SJSA1 (cell line): Measurements from ENCODE around the gene PRR15L. TPM values are rescaled to one million over a fixed set of nuclear protein-coding genes. Genes with fewer than 3 reads are reported as not detected.
"Not testable (repeated sequence)": the region's sequence is repeated elsewhere in the genome, so short reads cannot be mapped to it uniquely, and the experiment has no call there.

Source experiments
- DNase-seq, 2 experiments: peaks; one replicate each; pipeline ENCODE4 v3.0.0-alpha.2; 2015 to 2020; ENCODE audit warnings: low spot score in 2 of 2, low read depth in 1 of 2
- H3K27ac ChIP-seq: fragments of 250-450 bp; sonication (Bioruptor Pico); 2 replicates; pipeline ENCODE4 v1.5.1; 2020; ENCODE audit warnings: mild to moderate bottlenecking, moderate library complexity
- H3K27me3 ChIP-seq: fragments of 250-450 bp; sonication (Bioruptor Pico); replicated peaks from 2 replicates; pipeline ENCODE4 v1.5.1; 2020; ENCODE audit warnings: mild to moderate bottlenecking, moderate library complexity
- H3K36me3 ChIP-seq: fragments of 250-450 bp; sonication (Bioruptor Pico); 2 replicates; pipeline ENCODE4 v1.5.1; 2020; ENCODE audit warnings: mild to moderate bottlenecking
- H3K4me1 ChIP-seq: fragments of 250-450 bp; sonication (Bioruptor Pico); replicated peaks from 2 replicates; pipeline ENCODE4 v1.6.1; 2021; ENCODE audit warnings: mild to moderate bottlenecking
- H3K4me3 ChIP-seq: fragments of 250-450 bp; sonication (Bioruptor Pico); 2 replicates; pipeline ENCODE4 v1.5.1; 2020; ENCODE audit warnings: mild to moderate bottlenecking
- H3K9me3 ChIP-seq: fragments of 250-450 bp; sonication (Bioruptor Pico); replicated peaks from 2 replicates; pipeline ENCODE4 v1.5.1; 2020; ENCODE audit warnings: mild to moderate bottlenecking
- total RNA-seq: library from RNA; depleted of rRNA; stranded (reverse); fragments of >200 nt; shearing (Covaris generic); gene quantifications from 2 replicates; pipeline ENCODE4 v1.2.3, GENCODE V29; 2014

PRR15L gene
- total RNA-seq, 1 experiment from 2014 or later: not detected

DNA sequence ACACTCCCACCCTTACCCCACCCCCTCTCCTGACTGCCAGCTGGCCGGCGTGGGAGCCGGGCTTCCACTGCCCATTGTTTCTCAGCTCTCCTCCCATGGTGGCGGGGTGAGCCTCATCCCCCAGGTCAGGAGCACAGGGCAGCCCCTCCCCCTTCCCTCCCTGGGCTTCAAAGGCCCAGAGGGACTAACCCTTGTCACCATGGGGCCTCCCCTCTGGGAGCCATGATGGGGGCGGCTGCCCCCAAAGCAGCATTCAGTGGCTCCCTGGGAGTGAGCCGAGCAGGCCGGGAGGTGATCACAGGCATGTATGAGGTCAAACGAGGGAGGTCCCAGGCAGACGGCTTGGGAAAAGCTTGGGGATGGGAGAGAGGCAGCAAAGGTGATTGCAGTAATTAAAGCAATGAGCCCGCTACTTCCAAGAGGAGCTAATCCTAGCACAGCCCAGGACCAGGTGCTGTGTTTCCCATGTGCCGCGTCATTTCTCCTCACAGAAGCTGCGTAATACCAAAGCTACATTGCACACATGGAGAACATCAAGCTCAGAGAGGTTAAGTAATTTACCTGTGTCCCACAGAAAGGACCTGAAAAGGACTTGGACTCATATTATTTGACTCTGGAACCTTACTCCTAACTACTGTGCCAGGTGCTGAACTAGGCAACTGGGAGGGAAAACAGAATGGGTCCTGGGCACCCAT, 37.7 kb upstream of the PRR15L start:
- H3K27me3 ChIP-seq: 0 out of 2 replicates have a peak, but pooled peaks cover 3% of the 10 kb centered on the region
- no peaks in the 10 kb centered on the region for H3K9me3 ChIP-seq
- H3K27ac ChIP-seq: no peak overlapping the region
- no peak overlapping the region for H3K4me3 ChIP-seq
- H3K4me1 ChIP-seq: peaks cover 7% of the 10 kb centered on the region
- H3K36me3 ChIP-seq: no peaks in the 10 kb centered on the region
- no peak for DNase-seq

DNA sequence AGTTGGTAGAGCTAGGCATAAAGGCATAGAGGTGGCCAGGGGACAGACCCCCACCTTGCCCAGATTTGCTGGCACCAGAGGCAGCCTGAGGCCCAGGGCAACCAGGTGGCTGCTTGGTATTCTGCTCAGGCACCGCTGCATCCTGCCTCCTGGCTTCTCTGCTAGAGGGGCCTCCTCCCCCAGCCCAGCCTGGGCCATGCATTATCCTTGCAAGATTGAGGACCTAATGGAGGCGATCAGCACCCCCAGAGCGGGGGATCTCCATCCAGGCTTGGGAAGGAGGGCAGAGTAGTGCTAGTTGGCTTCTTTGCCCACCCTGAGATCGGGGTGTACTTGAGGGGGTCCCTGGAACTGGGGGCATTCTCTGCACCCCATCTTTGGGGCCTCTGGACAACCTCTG, 37.0 kb upstream of the PRR15L start:
- no peaks in the 10 kb centered on the region for H3K9me3 ChIP-seq
- H3K36me3 ChIP-seq: no peaks in the 10 kb centered on the region
- H3K4me1 ChIP-seq: peaks cover 4% of the 10 kb centered on the region
- DNase-seq: no peak
- no peak overlapping the region for H3K4me3 ChIP-seq
- H3K27me3 ChIP-seq: 0 out of 2 replicates have a peak, but pooled peaks cover 3% of the 10 kb centered on the region
- no peak overlapping the region for H3K27ac ChIP-seq

DNA sequence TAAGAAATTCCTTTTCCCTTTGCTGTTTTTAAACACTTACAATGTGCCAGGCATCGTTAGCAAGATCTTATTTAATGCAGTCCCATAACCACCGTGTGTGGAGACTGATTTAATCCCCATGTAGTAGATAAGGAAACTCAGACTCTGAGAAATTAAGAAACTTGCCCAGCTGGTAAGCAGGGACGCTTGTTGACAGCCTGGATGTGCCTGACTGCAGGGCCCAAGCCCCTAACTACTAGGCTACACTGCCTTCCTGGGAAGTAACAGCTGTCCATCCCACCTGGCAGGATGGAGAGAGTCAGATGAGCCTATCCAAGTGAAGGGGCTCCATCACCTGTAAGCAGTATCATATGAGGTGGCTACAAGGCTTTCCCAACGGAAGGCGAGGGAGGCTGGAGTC, 36.3 kb upstream of the PRR15L start:
- Histone ChIP-seq H3K9me3 (no peaks in the 10 kb centered on the region), H3K4me3 (no peak overlapping the region), H3K36me3 (no peaks in the 10 kb centered on the region), H3K27me3 (0 out of 2 replicates have a peak, but pooled peaks cover 3% of the 10 kb centered on the region), H3K4me1 (no peaks in the 10 kb centered on the region), H3K27ac (no peak overlapping the region)
- DNase-seq: no peak

DNA sequence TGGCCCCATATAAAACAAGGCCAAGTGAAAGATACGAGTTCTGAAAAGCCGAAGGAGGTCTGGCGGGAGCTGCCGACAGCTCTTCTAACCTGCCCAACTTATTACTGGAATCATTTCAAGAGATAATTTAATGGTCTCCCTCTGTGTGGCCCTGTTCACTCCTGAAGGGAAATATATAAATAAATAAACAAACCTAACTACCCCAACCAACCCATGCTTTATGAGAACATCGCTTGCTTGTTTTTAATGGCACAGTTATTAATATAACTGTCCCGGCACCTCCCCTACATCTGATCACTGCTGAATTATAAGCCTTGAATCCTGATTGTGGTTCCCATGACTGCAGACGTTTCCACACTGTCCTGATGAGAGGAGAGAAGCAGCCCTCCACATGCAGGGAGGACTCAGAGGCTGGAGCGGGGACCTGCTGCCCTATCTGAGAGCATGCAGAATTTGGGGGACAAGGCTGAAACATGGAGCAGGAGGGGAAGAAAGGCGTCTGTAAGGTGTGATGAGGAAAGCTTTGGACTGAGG, 35.4 kb upstream of the PRR15L start:
- no peak overlapping the region for H3K27ac ChIP-seq
- 0 out of 2 replicates have a peak, but pooled peaks cover 3% of the 10 kb centered on the region for H3K27me3 ChIP-seq
- H3K36me3 ChIP-seq: no peaks in the 10 kb centered on the region
- H3K4me1 ChIP-seq: no peaks in the 10 kb centered on the region
- no peaks in the 10 kb centered on the region for H3K9me3 ChIP-seq
- no peak overlapping the region for H3K4me3 ChIP-seq
- no peak for DNase-seq

DNA sequence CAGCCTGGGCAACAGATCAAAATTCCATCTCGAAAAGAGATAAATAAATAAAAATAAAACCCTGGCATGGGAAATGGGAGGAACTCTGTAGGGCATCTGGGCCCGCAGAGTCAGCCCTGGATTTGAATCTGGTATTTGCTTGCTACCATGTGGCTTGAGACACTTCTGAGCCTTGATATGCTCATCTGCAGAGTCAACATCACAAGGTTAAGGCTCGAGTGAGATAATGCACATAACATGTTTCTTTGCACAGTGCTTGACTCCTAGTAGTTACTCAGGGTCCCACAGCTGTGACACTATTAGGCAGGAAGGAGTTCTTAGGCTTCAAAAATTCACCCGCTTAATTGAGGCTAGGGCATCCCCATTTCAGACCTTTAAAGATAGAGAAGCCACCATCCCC, 34.5 kb upstream of the PRR15L start:
- no peaks in the 10 kb centered on the region for H3K9me3 ChIP-seq
- no peak overlapping the region for H3K4me3 ChIP-seq
- DNase-seq: no peak
- H3K36me3 ChIP-seq: no peaks in the 10 kb centered on the region
- 0 out of 2 replicates have a peak, but pooled peaks cover 3% of the 10 kb centered on the region for H3K27me3 ChIP-seq
- no peak overlapping the region for H3K27ac ChIP-seq
- peaks cover 2% of the 10 kb centered on the region for H3K4me1 ChIP-seq

DNA sequence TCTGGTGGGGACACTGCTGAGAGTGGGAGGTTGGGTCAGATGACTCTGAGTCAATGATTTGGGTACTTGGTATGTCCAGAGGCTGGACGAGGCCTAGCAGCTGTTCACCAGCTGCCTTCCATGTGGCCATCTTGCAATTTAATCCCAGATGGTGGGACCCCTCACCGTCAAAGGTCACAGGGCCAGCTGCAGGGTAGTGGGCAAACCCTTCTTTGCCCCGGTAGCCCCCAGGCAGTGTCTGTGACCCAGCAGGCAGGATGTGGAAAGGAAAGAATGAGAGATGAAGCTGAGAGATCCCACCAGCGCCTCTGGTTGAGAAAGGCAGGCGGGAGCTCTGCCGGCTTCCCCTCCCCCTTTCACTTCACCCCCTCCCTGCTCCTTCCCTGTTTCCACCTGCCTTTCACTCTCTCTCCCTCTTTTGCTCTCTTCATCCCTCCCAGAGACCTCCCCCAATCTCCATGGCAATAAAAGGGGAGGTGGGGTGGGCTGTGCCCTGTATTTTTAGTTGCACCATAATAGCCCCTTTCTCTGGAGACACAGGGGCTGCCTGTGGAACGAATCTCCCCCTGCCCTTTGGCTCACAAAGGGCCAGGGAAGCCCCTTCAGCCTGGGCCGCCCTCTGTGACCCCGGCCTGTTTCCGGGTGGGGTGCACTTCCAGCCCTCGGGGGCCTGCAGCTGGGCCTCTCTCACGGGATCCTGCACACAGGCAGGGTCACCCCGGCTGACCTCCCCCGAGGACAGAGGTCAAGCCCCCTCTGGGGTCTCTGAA, 33.5 kb upstream of the PRR15L start:
- DNase-seq: no peak
- Histone ChIP-seq H3K4me1 (peaks cover 4% of the 10 kb centered on the region), H3K27ac (no peak overlapping the region), H3K36me3 (no peaks in the 10 kb centered on the region), H3K9me3 (no peaks in the 10 kb centered on the region), H3K4me3 (no peak overlapping the region), H3K27me3 (0 out of 2 replicates have a peak, but pooled peaks cover 3% of the 10 kb centered on the region)

DNA sequence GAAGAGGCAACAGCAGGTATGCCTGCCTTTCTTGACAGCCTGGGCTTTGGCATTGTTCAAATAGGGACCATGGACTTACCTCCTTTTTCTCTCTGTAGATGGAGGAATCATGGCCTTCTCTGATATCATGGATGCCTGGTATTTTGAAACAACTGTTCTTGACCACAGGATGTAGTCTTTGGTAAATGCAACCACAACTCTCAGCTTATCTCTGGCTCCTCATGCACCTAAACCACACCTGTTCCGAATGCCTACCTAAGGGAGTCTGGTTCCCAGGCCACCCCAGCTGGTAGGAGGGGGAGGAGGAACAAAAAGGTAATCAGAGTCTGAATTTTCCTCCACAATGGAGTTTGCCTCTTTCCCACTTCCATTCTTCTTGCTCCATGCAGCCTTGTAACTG, 32.0 kb upstream of the PRR15L start:
- Histone ChIP-seq H3K4me1 (peaks cover 4% of the 10 kb centered on the region), H3K27ac (no peak overlapping the region), H3K4me3 (no peak overlapping the region), H3K36me3 (no peaks in the 10 kb centered on the region), H3K9me3 (no peaks in the 10 kb centered on the region), H3K27me3 (0 out of 2 replicates have a peak, but pooled peaks cover 3% of the 10 kb centered on the region)
- no peak for DNase-seq

DNA sequence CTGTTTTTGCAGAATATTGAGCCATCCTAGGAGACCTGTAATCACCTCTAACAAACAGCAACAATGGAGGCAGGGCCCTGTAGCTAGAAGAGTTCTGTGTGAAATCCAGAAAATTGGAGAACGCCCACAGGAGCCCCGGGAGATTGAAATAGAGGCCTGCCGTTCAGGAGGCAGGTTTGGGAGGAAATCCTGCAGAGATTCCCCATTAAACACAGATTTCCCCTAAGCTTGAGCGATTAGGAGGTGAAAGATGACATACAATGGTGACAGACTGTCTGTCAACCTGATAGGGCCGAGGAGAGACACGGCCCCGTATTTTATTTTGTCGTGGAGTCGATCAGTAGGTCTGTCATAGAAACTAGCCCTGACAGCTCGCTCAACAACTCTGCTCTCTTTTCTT, 31.5 kb upstream of the PRR15L start:
- Histone ChIP-seq H3K4me1 (peaks cover 4% of the 10 kb centered on the region), H3K27me3 (0 out of 2 replicates have a peak, but pooled peaks cover 3% of the 10 kb centered on the region), H3K4me3 (no peak overlapping the region), H3K36me3 (no peaks in the 10 kb centered on the region), H3K9me3 (no peaks in the 10 kb centered on the region), H3K27ac (no peak overlapping the region)
- DNase-seq: no peak

DNA sequence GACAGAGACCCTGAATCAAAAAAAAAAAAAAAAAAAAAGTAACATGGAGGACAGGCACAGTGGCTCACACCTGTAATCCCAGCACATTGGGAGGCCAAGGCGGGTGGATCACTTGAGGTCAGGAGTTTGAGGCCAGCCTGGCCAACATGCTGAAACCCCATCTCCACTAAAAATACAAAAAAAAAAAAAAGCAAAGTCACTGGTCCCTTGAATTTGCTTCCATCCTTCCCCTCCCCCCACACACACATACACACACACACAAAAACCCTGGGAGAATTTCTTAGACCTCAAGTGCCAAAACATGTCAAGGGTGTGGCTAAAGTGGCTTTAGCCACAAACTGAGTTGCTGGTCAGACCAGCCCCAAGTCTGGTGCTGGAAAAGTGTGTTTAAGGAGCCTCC, 30.8 kb upstream of the PRR15L start:
- H3K4me1 ChIP-seq, H3K27ac ChIP-seq, H3K27me3 ChIP-seq, H3K36me3 ChIP-seq, H3K9me3 ChIP-seq, DNase-seq, H3K4me3 ChIP-seq: not testable (repeated sequence)

DNA sequence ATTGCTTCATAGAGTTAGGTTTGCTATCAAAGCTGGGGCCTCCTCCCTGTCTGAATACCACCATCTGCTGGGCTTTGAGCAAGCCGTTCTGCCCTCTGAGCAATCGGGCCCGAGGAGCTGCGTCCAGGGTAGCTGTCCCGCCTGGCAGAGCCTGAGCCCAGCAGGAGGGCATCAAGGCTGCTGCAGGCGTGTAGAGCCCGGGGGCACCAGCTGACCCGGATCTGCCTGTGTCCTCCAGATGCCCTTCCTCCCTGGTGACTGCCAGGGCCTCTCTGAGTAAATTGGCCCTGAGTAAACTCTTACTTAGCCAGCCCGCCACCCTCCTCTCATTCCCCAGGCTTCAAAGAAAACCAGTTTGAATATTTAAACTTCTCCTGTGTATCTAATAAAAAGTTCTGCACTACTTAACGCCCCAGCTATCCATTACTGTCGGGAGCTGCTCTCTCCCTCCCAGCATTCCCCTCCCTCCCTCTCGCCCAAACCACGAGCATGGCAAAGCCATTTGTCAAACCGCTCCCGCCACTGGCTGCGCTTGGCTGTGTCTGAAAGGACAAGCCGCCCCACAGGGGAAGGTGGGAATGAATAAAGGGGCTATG, 29.7 kb upstream of the PRR15L start:
- Histone ChIP-seq H3K27ac (no peak overlapping the region), H3K36me3 (peaks cover 13% of the 10 kb centered on the region), H3K27me3 (no peaks in the 10 kb centered on the region), H3K4me3 (no peak overlapping the region), H3K4me1 (peaks cover 4% of the 10 kb centered on the region), H3K9me3 (no peaks in the 10 kb centered on the region)
- DNase-seq: no peak

DNA sequence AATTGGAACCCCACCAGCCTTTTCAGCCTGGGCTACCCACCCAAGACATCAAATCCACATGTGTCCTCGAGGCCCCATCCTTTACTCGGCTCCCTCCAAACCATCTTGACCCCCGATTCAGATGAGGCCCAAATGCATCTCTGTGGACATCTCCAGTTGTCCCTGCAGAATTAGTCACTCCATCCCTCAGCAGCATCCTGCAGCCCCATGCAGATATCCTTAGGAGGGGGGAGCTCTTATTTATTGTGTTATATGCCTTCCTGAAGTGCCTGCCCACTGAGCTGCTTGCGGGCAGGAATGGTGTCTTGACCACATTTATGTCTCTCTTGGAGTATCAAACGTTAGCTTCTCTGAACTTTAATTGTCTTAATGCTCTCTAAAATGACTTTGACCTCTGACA, 28.8 kb upstream of the PRR15L start:
- no peaks in the 10 kb centered on the region for H3K27me3 ChIP-seq
- H3K36me3 ChIP-seq: peaks cover 21% of the 10 kb centered on the region
- no peak overlapping the region for H3K4me3 ChIP-seq
- no peak overlapping the region for H3K27ac ChIP-seq
- peaks cover 4% of the 10 kb centered on the region for H3K4me1 ChIP-seq
- no peak for DNase-seq
- no peaks in the 10 kb centered on the region for H3K9me3 ChIP-seq

DNA sequence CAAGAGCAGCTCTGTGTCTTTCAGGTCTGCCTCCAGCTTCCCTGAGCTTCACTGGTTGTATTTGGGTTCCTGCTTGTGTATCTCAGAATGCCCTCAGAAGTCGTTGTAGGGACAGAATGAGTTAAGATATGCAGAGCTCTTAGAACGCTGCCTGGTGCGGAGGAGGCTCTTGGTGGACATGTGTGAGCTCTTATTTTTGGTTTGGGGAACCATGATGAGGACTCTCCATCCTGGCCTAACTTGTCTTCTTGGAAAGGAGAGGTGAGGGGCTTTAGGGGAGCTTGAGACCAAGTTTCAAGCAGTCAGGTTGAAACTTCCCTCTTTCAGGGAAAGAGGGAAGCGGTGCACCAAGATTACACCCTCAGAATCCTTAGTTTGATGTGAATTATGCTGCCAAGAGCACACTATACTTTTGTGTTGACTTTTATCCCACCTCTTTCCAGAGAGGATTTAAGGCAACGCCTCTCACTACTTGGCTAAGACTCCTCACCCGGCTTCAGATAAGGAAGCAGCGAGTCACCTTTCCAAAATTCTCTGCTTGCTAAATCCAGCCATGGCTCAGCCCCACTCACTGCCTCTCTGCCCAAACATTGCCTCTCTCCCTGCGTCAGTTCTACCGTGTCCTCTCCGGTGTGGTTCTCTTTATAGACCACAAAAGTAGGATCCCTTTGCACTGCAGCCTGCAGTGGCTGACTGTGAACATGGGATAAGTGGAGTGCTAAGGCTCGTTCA, 26.0 kb upstream of the PRR15L start:
- peaks cover 4% of the 10 kb centered on the region for H3K4me1 ChIP-seq
- H3K4me3 ChIP-seq: no peak overlapping the region
- no peaks in the 10 kb centered on the region for H3K27me3 ChIP-seq
- no peaks in the 10 kb centered on the region for H3K9me3 ChIP-seq
- no peak for DNase-seq
- peaks cover 50% of the 10 kb centered on the region for H3K36me3 ChIP-seq
- H3K27ac ChIP-seq: no peak overlapping the region

DNA sequence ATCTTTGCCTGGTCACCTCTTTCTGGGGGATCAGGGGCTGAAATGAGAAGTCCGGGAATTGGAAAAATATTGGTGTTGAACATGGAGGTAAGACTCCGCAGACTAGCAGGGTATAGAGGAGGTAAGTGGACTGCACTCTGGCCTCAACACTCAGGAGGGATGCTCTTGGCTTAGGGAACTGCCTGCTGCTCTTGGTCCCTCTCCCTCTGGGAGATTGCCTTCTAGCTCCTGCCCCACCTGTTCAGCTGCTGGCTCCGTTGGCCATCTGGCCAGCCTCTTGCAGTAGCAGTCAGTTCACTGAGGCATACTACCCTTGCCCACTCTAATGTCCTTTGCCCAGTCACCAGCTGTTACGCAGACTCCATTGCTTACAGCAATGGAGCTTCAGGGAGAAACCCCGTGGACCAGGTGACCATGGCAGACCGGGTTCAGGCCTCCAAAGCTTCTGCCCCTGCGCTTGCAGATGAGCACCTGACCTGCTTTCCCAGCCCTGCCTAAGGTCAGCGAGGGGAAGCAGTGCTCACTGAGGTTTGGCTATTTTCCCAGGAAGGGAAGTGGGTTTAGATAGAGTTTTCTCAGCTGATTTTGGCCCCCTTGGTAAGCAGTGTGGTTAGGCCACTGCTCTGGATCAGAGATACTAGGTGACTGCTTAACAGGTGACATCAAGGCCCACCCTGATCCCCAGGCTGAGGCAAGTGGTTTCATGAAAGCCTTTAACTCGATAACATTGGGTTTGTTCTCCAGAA, 25.1 kb upstream of the PRR15L start:
- Histone ChIP-seq H3K36me3 (peaks cover 58% of the 10 kb centered on the region), H3K27me3 (no peaks in the 10 kb centered on the region), H3K4me3 (no peak overlapping the region), H3K4me1 (peaks cover 4% of the 10 kb centered on the region), H3K9me3 (no peaks in the 10 kb centered on the region), H3K27ac (no peak overlapping the region)
- no peak for DNase-seq
